CD4-positive, alpha-beta T cell treated with Interleukin-4 for 1 hour (primary cell): Measurements from ENCODE around the gene EDNRA.

Experiments
- DNase-seq, 2 donors: peaks; one replicate each; pipeline ENCODE4 v3.0.0-alpha.2; 2020 to 2022

EDNRA gene

DNA sequence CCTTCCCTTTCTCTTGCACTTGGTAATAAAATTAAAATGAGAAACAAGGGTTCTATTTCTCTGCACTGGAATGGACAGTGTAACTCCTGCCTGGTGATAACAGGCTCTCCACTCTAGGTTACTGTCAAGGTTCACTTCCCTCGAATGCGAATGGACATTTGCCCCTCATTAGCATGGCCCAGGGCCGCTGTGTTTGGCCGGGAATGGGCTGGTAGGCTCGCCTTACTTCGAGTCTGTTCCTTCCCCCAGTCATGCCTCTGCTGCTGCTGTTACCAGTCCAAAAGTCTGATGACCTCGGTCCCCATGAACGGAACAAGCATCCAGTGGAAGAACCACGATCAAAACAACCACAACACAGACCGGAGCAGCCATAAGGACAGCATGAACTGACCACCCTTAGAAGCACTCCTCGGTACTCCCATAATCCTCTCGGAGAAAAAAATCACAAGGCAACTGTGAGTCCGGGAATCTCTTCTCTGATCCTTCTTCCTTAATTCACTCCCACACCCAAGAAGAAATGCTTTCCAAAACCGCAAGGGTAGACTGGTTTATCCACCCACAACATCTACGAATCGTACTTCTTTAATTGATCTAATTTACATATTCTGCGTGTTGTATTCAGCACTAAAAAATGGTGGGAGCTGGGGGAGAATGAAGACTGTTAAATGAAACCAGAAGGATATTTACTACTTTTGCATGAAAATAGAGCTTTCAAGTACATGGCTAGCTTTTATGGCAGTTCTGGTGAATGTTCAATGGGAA, 61.5 kb downstream of the EDNRA start:
- no peak for DNase-seq

- no peak for DNase-seq
Observed at GRCh38 chr4:147543034-147543433, 62.1 kb downstream of the EDNRA start.

- no peak for DNase-seq
Observed at GRCh38 chr4:147546349-147546748, 65.5 kb downstream of the EDNRA start.

DNA sequence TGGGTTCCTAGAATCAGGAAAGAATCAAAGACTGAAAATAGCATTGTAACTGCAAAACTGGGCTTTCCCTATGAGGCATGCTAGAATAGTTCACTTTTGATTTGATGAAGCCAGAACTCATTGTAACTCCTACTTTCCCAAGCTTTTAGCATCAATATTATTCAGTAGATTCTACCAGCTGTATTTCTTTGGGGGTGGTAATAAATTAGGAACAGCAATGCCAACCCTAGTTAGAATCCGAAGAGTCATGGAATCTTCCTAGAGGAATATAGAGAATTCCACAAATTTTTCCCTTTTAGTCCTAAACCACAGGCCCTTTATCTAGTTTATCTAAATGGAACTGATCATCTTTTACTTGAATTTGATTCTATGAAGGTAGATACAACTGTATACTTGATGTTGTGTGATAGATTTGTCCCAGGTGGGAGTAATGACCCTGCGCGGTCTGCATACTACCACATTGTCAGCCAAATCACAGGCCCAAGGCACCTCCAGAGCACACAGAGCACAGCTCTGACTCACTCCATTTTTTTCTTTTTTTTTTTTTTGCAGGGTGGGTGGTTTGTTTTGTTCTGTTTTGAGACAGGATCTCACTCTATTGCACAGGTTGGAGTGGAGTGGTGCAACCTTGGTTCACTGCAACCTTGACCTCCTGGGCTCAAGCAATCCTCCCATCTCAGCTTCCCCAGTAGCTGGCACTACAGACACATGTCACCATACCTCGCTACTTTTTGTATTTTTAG, 66.6 kb downstream of the EDNRA start:
- no peak for DNase-seq

DNA sequence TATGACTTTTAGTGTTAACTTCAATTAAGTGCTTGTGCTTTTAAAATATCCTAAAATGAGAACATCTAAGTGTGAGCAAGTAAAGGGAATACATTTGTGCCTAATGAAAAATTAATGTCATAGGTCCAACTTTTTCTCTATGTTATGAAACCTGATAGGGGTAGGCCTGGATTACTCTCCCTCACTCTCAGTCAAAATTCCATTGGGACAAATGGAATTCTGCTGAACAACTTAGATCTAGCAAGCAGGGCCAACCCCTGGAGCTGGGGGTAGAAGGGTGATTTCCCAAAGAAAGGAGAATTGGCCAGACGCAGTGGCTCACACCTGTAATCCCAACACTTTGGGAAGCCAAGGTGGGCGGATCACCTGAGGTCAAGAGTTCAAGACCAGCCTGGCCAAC, 67.4 kb downstream of the EDNRA start:
- DNase-seq = no peak

GRCh38 chr4:147550626-147551246, 69.8 kb downstream of the EDNRA start:
- no peak for DNase-seq

GRCh38 chr4:147560625-147561024, 79.7 kb downstream of the EDNRA start:
- DNase-seq = no peak

DNA sequence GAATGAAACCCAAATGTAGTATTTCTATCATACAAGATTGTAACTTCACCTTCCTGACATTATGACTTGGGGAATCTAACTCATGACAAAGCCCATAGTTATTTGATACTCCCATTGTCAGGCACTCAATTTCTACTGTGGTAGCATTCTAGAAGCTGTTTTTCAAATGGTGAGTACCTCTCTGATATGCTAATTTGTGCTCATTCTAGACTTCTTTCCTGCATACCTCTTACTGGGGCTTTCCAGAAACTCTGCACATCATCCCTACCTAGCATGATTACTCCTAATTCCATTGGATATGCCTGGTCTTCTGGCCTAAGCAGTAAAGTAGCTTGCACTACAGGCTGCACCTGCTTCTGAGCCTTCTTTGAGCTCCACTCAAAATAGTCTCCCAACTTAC, 85.9 kb downstream of the EDNRA start:
- DNase-seq = no peak

DNA sequence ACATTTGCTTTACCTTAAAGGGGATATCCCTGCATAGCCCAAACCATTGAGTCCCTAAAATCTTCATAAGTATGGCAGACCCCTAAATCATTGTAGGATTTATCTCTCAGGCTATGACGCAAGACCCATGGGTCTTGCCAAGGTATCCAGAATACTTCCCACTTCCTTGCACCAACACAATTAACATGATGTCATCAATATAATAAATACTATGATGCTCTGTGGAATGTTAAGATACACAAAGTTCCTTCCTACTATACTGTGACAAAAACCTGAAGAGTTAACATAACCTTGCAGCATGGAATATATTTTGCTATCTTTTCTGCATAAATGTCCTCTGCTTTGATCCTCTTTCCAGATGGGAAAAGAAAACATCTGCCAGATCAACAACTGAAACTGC, 86.4 kb downstream of the EDNRA start:
- DNase-seq = no peak

GRCh38 chr4:147570616-147571015, 89.7 kb downstream of the EDNRA start:
- DNase-seq = no peak

DNA sequence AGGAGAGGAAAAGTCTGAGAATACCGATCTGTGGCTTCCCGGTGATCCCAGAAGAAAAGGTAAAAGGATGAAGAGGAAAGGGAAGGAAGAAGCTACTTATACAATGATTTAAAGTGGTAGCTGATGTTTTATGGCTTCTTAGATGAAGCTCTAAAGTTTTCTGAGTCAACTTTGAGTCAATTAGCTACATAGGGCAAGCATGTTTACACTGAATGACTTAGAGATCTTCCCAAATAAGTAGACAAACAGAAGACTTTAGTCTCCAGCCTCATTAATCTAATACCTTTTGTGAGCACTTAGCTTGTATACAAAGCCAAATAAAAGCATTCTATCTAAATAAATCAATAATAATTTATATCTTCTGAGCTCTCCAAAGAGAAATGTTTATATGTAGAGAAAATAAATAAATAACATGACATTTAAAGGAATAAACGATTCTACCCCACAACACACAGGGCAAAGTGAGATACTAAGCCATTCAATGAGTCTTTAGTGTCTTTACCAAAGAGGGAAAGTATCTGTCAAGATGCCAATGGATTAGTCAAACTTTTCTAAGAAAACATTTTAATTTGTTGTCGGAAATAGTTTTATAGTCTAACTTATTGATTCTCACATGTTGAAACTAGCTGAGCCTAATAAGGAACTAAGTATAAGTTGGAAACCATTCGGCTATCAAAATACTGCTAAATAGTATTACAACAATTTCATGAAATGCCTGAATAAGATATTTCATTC, 90.3 kb downstream of the EDNRA start:
- no peak for DNase-seq

- no peak for DNase-seq
Observed at GRCh38 chr4:147576084-147576483, 95.2 kb downstream of the EDNRA start.

DNA sequence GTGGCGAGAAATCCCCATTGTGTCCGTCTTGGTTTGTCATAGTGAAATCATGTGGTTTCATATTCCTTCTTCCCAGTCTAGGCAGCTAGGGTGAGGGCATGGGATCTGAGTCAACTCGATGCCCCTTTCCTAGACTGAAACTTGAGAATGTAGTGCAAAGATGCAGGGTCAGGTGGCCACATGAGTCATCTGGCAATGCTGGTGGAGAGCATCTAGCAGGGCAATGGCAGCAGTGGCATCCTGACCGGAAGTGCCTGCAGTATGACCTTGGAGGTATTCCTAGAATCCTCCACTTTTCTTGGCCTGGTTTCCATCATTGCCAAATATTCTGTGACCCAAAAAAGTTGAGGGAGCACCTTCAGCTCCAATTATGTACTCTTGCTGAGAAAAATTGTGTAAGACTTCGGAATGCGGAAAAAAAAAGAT, 97.2 kb downstream of the EDNRA start:
- no peak for DNase-seq

DNA sequence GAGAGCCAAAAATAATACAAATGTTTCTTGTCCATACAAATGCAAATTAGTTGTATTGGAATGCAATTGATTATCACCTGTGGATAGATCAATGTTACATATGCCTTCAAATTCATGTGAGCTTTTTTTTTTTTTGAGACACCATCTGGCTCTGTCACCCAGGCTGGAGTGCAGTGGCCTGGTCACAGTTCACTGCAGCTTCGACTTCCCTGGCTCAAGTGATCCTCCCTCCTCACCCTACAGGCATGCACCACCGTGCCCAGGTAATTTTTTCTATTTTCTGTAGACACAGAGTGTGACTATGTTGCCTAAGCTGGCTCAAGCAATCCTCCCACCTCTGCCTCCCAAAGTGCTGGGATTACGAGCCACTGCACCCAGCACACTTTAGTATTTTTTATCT, 97.7 kb downstream of the EDNRA start:
- DNase-seq = no peak

DNA sequence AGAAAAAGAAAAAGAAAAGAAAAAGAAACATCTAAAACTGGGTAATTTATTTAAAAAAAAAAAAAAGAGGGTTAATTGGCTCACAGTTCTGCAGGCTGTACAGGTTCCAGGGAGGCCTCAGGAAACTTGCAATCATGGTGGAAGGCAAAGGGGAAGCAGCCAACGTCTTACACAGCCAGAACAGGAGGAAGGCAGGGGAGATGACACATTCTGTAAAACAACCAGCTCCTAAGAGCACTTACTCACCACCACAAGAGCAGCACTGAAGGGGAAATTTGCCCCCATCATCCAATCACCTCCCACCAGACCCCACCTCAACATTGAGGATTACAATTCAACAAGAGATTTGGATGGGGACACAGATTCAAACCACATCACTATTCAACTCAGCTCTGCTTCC, 99.5 kb downstream of the EDNRA start:
- DNase-seq = no peak

- DNase-seq = no peak
Observed at GRCh38 chr4:147581606-147582350, 100.9 kb downstream of the EDNRA start.

GRCh38 chr4:147582386-147583060, 101.6 kb downstream of the EDNRA start:
- DNase-seq = no peak

- DNase-seq = no peak
Observed at GRCh38 chr4:147583876-147584275, 103.0 kb downstream of the EDNRA start.

DNA sequence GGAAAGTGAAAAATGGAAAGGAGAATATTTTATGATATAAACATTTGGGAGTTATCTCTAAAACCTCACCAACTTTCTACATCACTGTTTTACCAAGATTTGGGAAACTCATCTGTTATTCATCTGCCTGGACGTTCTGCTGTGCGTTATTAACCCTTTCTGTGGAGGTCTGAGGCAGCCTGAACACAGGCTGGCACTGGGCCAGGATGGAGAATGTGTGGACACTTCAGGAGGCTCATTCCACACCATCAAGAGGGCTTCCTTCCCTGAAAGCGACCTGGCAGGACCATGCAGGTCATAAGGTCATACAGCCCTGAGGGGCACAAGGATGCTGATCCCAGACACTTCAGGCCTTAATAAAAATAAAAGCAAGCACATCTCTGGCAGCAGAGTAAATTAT, 105.1 kb downstream of the EDNRA start:
- DNase-seq = no peak

DNA sequence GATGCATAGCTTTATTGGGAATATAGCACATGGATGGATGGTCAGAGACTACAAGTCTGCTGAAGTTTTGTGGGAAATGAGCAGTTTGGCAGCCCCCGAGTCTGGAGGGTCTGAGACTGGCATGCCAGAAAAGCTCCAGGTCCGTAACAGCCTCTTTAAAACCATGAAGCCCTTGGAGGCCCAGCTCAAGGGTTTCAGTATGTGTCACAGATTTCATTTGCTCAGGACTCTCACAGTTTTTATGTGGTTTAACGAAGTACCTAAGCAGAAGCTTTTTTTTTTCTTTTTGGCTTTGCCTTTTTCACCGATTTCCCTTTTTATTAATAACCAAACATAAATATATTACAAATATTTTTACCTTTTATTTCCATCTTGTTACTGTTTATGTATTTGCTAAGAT, 105.7 kb downstream of the EDNRA start:
- no peak for DNase-seq

- no peak for DNase-seq
Observed at GRCh38 chr4:147587041-147587440, 106.1 kb downstream of the EDNRA start.

- DNase-seq = no peak
Observed at GRCh38 chr4:147589586-147589985, 108.7 kb downstream of the EDNRA start.
